ENCODE data around the gene DRAM1. TPM values are rescaled to one million over a fixed set of nuclear protein-coding genes. Genes with fewer than 3 reads are reported as not detected.

Gene DRAM1, protein sequence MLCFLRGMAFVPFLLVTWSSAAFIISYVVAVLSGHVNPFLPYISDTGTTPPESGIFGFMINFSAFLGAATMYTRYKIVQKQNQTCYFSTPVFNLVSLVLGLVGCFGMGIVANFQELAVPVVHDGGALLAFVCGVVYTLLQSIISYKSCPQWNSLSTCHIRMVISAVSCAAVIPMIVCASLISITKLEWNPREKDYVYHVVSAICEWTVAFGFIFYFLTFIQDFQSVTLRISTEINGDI
- total RNA-seq (2021) (6.0 to 6.9 TPM (median 6.6 TPM) in 3 replicates), Bru-seq, nascent RNA (percentile 50 among the genes with signal in this experiment)
- long read RNA-seq, experiment 1, transcript DRAM1-201 (7 exons, 3,519 nt), result major isoform, 15 of 28 reads
- long read RNA-seq, experiment 1, partial matches to known transcripts, result 1 of 28 reads
- long read RNA-seq, experiment 1, other reads (novel, unspliced or antisense), result 11 of 28 reads
- long read RNA-seq, experiment 2, transcript DRAM1-201 (7 exons, 3,519 nt), result major isoform, 8 of 17 reads
- long read RNA-seq, experiment 2, partial matches to known transcripts, result 2 of 17 reads
- long read RNA-seq, experiment 2, other reads (novel, unspliced or antisense), result 6 of 17 reads
- long read RNA-seq, experiment 3, partial matches to known transcripts, result 0 of 2 reads
- long read RNA-seq, experiment 3, other reads (novel, unspliced or antisense), result 1 of 2 reads

DNA sequence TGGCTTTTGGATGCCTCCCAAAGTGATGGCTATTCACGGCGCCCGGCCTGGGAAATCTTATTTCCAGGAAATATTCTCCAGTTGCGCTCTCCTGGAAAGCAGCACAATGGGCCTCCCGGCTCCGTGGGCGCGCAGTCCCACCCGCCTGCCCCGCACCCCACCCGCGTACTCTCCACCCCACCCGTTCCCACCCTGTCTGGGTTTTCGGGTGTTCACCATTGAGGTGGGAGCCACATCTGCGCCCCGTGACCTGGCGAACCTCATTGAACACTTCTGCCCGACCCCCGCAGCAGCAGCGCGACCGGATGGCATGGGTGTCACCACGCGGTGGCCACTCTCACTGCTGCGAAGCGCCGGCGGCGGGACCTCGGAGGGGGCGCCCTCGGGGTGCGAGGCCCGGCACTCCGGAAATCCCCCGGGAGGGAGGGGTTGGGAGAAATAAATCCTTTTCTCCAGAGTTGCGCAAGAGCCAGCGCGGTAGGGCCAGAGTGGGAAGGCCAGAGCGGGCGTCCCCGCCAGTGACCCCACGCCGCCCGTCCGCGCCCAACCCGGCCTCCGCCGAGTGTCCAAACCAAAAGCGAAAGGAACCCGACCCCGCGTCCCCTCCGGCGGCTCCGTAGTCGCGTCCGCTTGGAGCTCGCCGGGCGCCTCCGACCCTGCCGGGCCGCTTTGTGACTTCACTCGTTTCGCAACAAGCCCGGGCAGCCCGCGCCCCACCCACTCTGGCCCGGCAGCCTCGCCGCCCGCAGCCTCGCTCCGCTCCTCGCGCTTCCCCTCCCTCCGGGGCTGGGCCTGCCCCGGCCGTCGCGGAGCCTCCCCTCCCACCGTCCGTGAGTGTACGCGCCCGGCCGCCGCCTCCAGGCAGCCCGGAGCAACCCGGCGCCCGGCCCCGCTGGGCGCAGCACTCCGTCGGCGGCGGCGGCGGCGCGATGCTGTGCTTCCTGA is at the start of gene DRAM1:
Gene DRAM1, plus strand, starts transcription at position 720 of the 945 bp plus-strand sequence. Its CDS starts 210 bp downstream, at position 930.
- peak within 1 kb of the TSS; percentile 87 for H3K4me3 Mint-ChIP-seq

DNA sequence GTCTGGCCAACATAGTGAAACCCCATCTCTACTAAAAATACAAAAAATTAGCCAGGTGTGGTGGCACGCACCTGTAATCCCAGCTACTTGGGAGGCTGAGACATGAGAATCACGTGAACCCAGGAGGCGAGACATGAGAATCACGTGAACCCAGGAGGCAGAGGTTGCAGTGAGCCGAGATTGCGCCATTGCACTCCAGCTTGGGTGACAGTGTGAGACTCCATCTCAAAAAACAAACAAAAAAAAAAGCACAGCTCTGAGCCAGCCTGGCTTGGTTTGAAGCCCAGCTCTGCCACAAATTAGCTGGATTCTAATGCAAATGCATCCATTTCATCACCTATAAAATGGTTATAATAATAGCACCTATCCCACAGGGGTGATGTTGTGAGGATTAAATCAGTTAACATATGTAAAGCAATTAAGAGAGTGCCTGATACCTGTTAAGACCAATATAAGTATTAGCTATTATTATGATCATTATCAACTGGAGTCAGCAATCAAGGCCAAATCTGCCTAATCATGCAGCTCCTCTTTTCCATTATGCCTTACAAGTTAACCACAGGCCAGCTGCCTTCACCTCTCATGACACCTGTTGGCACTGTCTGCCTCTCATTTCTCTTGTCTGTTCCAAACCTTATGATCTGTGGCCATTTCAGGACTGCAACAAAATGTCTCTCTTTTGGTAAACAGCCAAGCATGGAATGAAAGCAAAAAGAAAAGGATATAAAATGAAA is 48.8 kb upstream of the DRAM1 start:
- H3K27me3 Mint-ChIP-seq (ENCODE audit: low read depth), result no peaks in the 10 kb centered on the region
- ChIA-PET POLR2A (no interaction called here), CTCF (interaction anchor here (1.1 to 6.8 kb wide), 4 partner anchors 12 to 69 kb away, joined by 5 to 71 read pairs (median 37); no protein-coding TSS in a partner anchor)
- DNase-seq (ENCODE audit: low spot score), result no peak
- H3K27ac Mint-ChIP-seq, result peak overlapping the region; percentile 87
- no peaks in the 10 kb centered on the region for H3K9me3 Mint-ChIP-seq
- peak overlapping the region; percentile 96 for H3K4me3 Mint-ChIP-seq
- no peak for ATAC-seq
- no peaks in the 10 kb centered on the region for H3K36me3 Mint-ChIP-seq
- H3K4me1 Mint-ChIP-seq, result peaks cover 48% of the 10 kb centered on the region
- TF ChIP-seq NFE2L1 (CRISPR knock-in tag; IDR thresholded peaks at IDR 0.05) (peak; percentile 6; the same call in 1 of the 2 replicates), CBFB (CRISPR knock-in tag; IDR thresholded peaks at IDR 0.05; ENCODE audit: low read depth) (no peak)

More for the DNA sequence above, at the start of gene DRAM1:
- H3K27ac Mint-ChIP-seq, result no peak within 1 kb of the TSS
- ChIA-PET CTCF (interaction anchor here (1.1 kb wide), 1 partner anchor 47 kb away, joined by 6 read pairs; the partner anchor contains the start of gene GNPTAB), POLR2A (no interaction called here)
- H3K27me3 Mint-ChIP-seq (ENCODE audit: low read depth), result peaks cover 27% of the 10 kb centered on the region
- ATAC-seq (peak; percentile 89), DNase-seq (ENCODE audit: low spot score) (peak; percentile 83)
- peaks cover 4% of the 10 kb centered on the region; the same call in 1 of the 2 replicates for H3K36me3 Mint-ChIP-seq
- no peaks in the 10 kb centered on the region for H3K9me3 Mint-ChIP-seq
- H3K4me1 Mint-ChIP-seq, result peaks cover 10% of the 10 kb centered on the region
- no peak for TF ChIP-seq TCF7 (CRISPR knock-in tag; IDR thresholded peaks at IDR 0.05; ENCODE audit: low read depth)
- TF ChIP-seq TEAD1 (CRISPR knock-in tag; IDR thresholded peaks at IDR 0.05), result 0 out of 2 replicates have a peak, but pooled peaks have one; percentile 38
- 0 out of 2 replicates have a peak, but pooled peaks have one; percentile 15 for TF ChIP-seq NFYB (CRISPR knock-in tag; conservative IDR thresholded peaks at IDR 0.05; ENCODE audit: low read depth)
- TF ChIP-seq KAT7 (CRISPR knock-in tag; IDR thresholded peaks at IDR 0.05; ENCODE audit: borderline replicate concordance), result peak; percentile 31; the same call in 1 of the 2 replicates
- TF ChIP-seq ZNF232 (CRISPR knock-in tag; IDR thresholded peaks at IDR 0.05), result peak; percentile 32; the same call in 1 of the 2 replicates
- TF ChIP-seq SMAD4 (CRISPR knock-in tag; IDR thresholded peaks at IDR 0.05), result no peak
- peak; percentile 59; the same call in 1 of the 2 replicates for TF ChIP-seq GABPB1 (CRISPR knock-in tag; IDR thresholded peaks at IDR 0.05)
- no peak for TF ChIP-seq ESRRA (CRISPR knock-in tag; IDR thresholded peaks at IDR 0.05; ENCODE audit: borderline replicate concordance)
- TF ChIP-seq ZNF423 (CRISPR knock-in tag; IDR thresholded peaks at IDR 0.05), result peak; percentile 19; the same call in 1 of the 2 replicates
- peak; percentile 51; the same call in 1 of the 2 replicates for TF ChIP-seq SP1 (CRISPR knock-in tag; conservative IDR thresholded peaks at IDR 0.05)
- TF ChIP-seq, protein P1, sequence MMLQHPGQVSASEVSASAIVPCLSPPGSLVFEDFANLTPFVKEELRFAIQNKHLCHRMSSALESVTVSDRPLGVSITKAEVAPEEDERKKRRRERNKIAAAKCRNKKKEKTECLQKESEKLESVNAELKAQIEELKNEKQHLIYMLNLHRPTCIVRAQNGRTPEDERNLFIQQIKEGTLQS (CRISPR knock-in tag; conservative IDR thresholded peaks at IDR 0.05), result no peak
- 0 out of 2 replicates have a peak, but pooled peaks have one; percentile 14 for TF ChIP-seq FOXK1 (CRISPR knock-in tag; IDR thresholded peaks at IDR 0.05)
- no peak for TF ChIP-seq OVOL2 (CRISPR knock-in tag; IDR thresholded peaks at IDR 0.05; ENCODE audit: borderline replicate concordance)
- TF ChIP-seq, protein P2, sequence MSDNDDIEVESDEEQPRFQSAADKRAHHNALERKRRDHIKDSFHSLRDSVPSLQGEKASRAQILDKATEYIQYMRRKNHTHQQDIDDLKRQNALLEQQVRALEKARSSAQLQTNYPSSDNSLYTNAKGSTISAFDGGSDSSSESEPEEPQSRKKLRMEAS (CRISPR knock-in tag; IDR thresholded peaks at IDR 0.05), result peak; percentile 77; the same call in 1 of the 2 replicates
- TF ChIP-seq, protein P3, sequence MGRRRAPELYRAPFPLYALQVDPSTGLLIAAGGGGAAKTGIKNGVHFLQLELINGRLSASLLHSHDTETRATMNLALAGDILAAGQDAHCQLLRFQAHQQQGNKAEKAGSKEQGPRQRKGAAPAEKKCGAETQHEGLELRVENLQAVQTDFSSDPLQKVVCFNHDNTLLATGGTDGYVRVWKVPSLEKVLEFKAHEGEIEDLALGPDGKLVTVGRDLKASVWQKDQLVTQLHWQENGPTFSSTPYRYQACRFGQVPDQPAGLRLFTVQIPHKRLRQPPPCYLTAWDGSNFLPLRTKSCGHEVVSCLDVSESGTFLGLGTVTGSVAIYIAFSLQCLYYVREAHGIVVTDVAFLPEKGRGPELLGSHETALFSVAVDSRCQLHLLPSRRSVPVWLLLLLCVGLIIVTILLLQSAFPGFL (CRISPR knock-in tag; IDR thresholded peaks at IDR 0.05; ENCODE audit: borderline replicate concordance), result 0 out of 2 replicates have a peak, but pooled peaks have one; percentile 49

Data from WTC11 (cell line).